GM23338 (cell line): ENCODE results near the gene CLCNKA. TPM values are rescaled to one million over a fixed set of nuclear protein-coding genes. Genes with fewer than 3 reads are reported as not detected.

Experiments used
- ATAC-seq: fragments of 200-7000 bp; cut with Tn5 transposase; 3 replicates; pipeline ENCODE4 v1.9.1; 2020
- DNase-seq: peaks from one replicate; pipeline ENCODE4 v3.0.0-alpha.2; 2015; ENCODE audit warnings: low spot score
- H2AFZ ChIP-seq: fragments of 200-600 bp; sonication (generic); 2 replicates; pipeline ENCODE4 v1.8.0; 2016; ENCODE audit warnings: antibody characterized with exemption, mild to moderate bottlenecking, moderate library complexity
- H3F3A ChIP-seq: fragments of 200-600 bp; sonication (generic); replicated peaks from 2 replicates; pipeline ENCODE4 v1.8.0; 2017; ENCODE audit warnings: antibody characterized with exemption, mixed run types, low read depth
- H3K27ac ChIP-seq: fragments of 200-600 bp; sonication (generic); 2 replicates; pipeline ENCODE4 v1.6.1; 2016; ENCODE audit warnings: low read depth
- H3K27me3 ChIP-seq: fragments of 200-600 bp; sonication (generic); 2 replicates; pipeline ENCODE4 v1.8.0; 2016; ENCODE audit warnings: mild to moderate bottlenecking, mixed run types, moderate library complexity; ENCODE audit not compliant: insufficient read depth
- H3K36me3 ChIP-seq: fragments of 200-600 bp; sonication (generic); 2 replicates; pipeline ENCODE4 v1.8.0; 2016; ENCODE audit warnings: mild to moderate bottlenecking; ENCODE audit not compliant: insufficient read depth
- H3K4me1 ChIP-seq: fragments of 200-600 bp; sonication (generic); 2 replicates; pipeline ENCODE4 v1.8.0; 2016; ENCODE audit warnings: mild to moderate bottlenecking, moderate library complexity; ENCODE audit not compliant: insufficient read depth
- H3K4me2 ChIP-seq: fragments of 200-600 bp; sonication (generic); 2 replicates; pipeline ENCODE4 v1.7.1; 2017; ENCODE audit warnings: mixed run types
- H3K4me3 ChIP-seq: fragments of 200-600 bp; sonication (generic); 2 replicates; pipeline ENCODE4 v1.6.1; 2016; ENCODE audit warnings: mixed run types
- H3K79me2 ChIP-seq: fragments of 200-600 bp; sonication (generic); replicated peaks from 2 replicates; pipeline ENCODE4 v1.8.0; 2017; ENCODE audit warnings: mild to moderate bottlenecking; ENCODE audit not compliant: insufficient read depth
- H3K9me2 ChIP-seq: fragments of 200-600 bp; sonication (generic); 2 replicates; pipeline ENCODE4 v1.8.0; 2017; ENCODE audit not compliant: insufficient read depth
- H4K20me1 ChIP-seq: fragments of 200-600 bp; sonication (generic); replicated peaks from 2 replicates; pipeline ENCODE4 v1.8.0; 2017; ENCODE audit warnings: mild to moderate bottlenecking; ENCODE audit not compliant: insufficient read depth
- H3K27ac Mint-ChIP-seq: 2 replicates; pipeline ENCODE4 v1.8.0; 2020; ENCODE audit warnings: inconsistent platforms, mild to moderate bottlenecking, moderate library complexity, mixed read lengths
- H3K27me3 Mint-ChIP-seq: 3 replicates; pipeline ENCODE4 v1.8.0; 2022; ENCODE audit warnings: low read depth, mild to moderate bottlenecking, moderate library complexity, mixed read lengths, inconsistent platforms; ENCODE audit not compliant: insufficient read depth, poor library complexity
- H3K36me3 Mint-ChIP-seq: 3 replicates; pipeline ENCODE4 v1.8.0; 2021; ENCODE audit warnings: low read depth, mild to moderate bottlenecking, inconsistent platforms, moderate library complexity, mixed read lengths
- H3K4me1 Mint-ChIP-seq: 3 replicates; pipeline ENCODE4 v1.8.0; 2020; ENCODE audit warnings: mild to moderate bottlenecking, inconsistent platforms, mixed read lengths
- H3K4me3 Mint-ChIP-seq: 3 replicates; pipeline ENCODE4 v1.8.0; 2021; ENCODE audit warnings: moderate library complexity, mild to moderate bottlenecking, inconsistent platforms, mixed read lengths
- H3K9me3 Mint-ChIP-seq: 3 replicates; pipeline ENCODE4 v1.8.0; 2020; ENCODE audit warnings: moderate library complexity, mild to moderate bottlenecking, inconsistent platforms, mixed read lengths
- CREB1 ChIP-seq: fragments of 250-450 bp; sonication (Bioruptor Pico); IDR thresholded peaks from 2 replicates; pipeline ENCODE4 v1.5.0; 2020; ENCODE audit warnings: low read depth, mild to moderate bottlenecking, moderate library complexity
- CTCF ChIP-seq, 2 experiments: fragments of 200-600 bp in 1 of 2; sonication (generic) in 1 of 2; conservative IDR thresholded peaks; 2 replicates each; pipeline versions ENCODE4 v1.5.1 to v1.6.1; 2016 to 2017; ENCODE audit warnings: antibody characterized with exemption in 2 of 2, low read depth in 2 of 2, mild to moderate bottlenecking in 2 of 2, moderate library complexity in 1 of 2
- ETS1 ChIP-seq: IDR thresholded peaks from 2 replicates; pipeline ENCODE4 v1.6.1; 2016; ENCODE audit warnings: antibody characterized with exemption
- EZH2 ChIP-seq: fragments of 200-600 bp; sonication (generic); IDR thresholded peaks from one replicate; pipeline ENCODE4 v1.8.0; 2017; ENCODE audit warnings: antibody characterized with exemption, mild to moderate bottlenecking, low read depth; ENCODE audit not compliant: unreplicated experiment
- NANOG ChIP-seq: IDR thresholded peaks from 2 replicates; pipeline ENCODE4 v1.6.1; 2016; ENCODE audit warnings: antibody characterized with exemption, borderline replicate concordance
- POLR2AphosphoS5 ChIP-seq: IDR thresholded peaks from 2 replicates; pipeline ENCODE4 v1.6.1; 2016; ENCODE audit warnings: antibody characterized with exemption, low read depth
- REST ChIP-seq: IDR thresholded peaks from one replicate; pipeline ENCODE4 v1.6.1; 2018; ENCODE audit warnings: antibody characterized with exemption; ENCODE audit not compliant: unreplicated experiment
- STAT1 ChIP-seq: IDR thresholded peaks from one replicate; pipeline ENCODE4 v1.6.1; 2016; ENCODE audit warnings: antibody characterized with exemption; ENCODE audit not compliant: unreplicated experiment
- ZNF114 ChIP-seq: fragments of 250-450 bp; sonication (Bioruptor Pico); IDR thresholded peaks from 2 replicates; pipeline ENCODE4 v1.5.0; 2020; ENCODE audit warnings: mild to moderate bottlenecking, moderate library complexity
- ZNF331 ChIP-seq: fragments of 250-450 bp; sonication (Bioruptor Pico); IDR thresholded peaks from 2 replicates; pipeline ENCODE4 v1.5.0; 2020; ENCODE audit warnings: low read depth, mild to moderate bottlenecking, moderate library complexity
- ZNF462 ChIP-seq: fragments of 250-450 bp; sonication (Bioruptor Pico); IDR thresholded peaks from 2 replicates; pipeline ENCODE4 v1.5.0; 2020; ENCODE audit warnings: mild to moderate bottlenecking, moderate library complexity
- polyA plus RNA-seq: library from polyadenylated mRNA; unstranded; fragments of >200 nt; fragmentation: Nextera tagmentation; extraction: Ambion mirVana; gene quantifications from 2 replicates; pipeline ENCODE4 v1.2.1, GENCODE V29; 2016
- total RNA-seq: library from RNA; depleted of rRNA; stranded (reverse); fragments of >200 nt; shearing (Covaris generic); gene quantifications from 2 replicates; pipeline ENCODE4 v1.2.3, GENCODE V29; 2014

CLCNKA gene
- total and polyA plus RNA-seq, 2 experiments from 2014 or later, result 0.59 to 0.76 TPM

GRCh38 chr1:15985611-15986297, 36.1 kb upstream of the CLCNKA start (continued):
- TF ChIP-seq REST, result no peak

- Mint-ChIP-seq H3K36me3 (no peaks in the 10 kb centered on the region), H3K9me3 (no peaks in the 10 kb centered on the region), H3K27me3 (peaks cover 4% of the 10 kb centered on the region), H3K4me3 (no peak overlapping the region), H3K27ac (no peak overlapping the region), H3K4me1 (no peaks in the 10 kb centered on the region)
- no peaks in the 10 kb centered on the region for H4K20me1 ChIP-seq
- no peaks in the 10 kb centered on the region for H3K27me3 ChIP-seq
- H3K27ac ChIP-seq, result no peak overlapping the region
- H3K4me1 ChIP-seq, result no peaks in the 10 kb centered on the region
- no peaks in the 10 kb centered on the region for H3F3A ChIP-seq
- no peak overlapping the region for H2AFZ ChIP-seq
- no peaks in the 10 kb centered on the region for H3K79me2 ChIP-seq
- DNase-seq, result no peak
- H3K4me2 ChIP-seq, result no peak overlapping the region
- no peak for ATAC-seq
- H3K4me3 ChIP-seq, result no peak overlapping the region
- no peaks in the 10 kb centered on the region for H3K9me2 ChIP-seq
- H3K36me3 ChIP-seq, result no peaks in the 10 kb centered on the region
- TF ChIP-seq NANOG (no peak), POLR2AphosphoS5 (no peak), ETS1 (no peak), STAT1 (no peak), CREB1 (CRISPR knock-in tag) (no peak), ZNF114 (CRISPR knock-in tag) (no peak), ZNF462 (CRISPR knock-in tag) (no peak), ZNF331 (CRISPR knock-in tag) (no peak), CTCF (conservative IDR thresholded peaks at IDR 0.05; ENCODE audit: low read depth in 2 of 2) (no peak), EZH2 (no peak)
Measured at GRCh38 chr1:15988856-15989736, 32.7 kb upstream of the CLCNKA start.
